IMR-90 (cell line): Measurements from ENCODE around the gene CRYGC. TPM values are rescaled to one million over a fixed set of nuclear protein-coding genes. Genes with fewer than 3 reads are reported as not detected.

ENCODE experiments used
- ATAC-seq: fragments of 200-7000 bp; cut with Tn5 transposase; 2 replicates; pipeline ENCODE4 v1.9.1; 2020; ENCODE audit warnings: low read depth, mild to moderate bottlenecking, moderate library complexity
- BruUV-seq: library from RNA; stranded (reverse); fragments of 400-500 nt; replicated peaks from 2 replicates; lab custom pipeline; 2021; lab: Mats Ljungman, UMichigan
- CTCF ChIA-PET: fragments of 300-600 bp; formaldehyde crosslinking; extraction: SDS; loops from one replicate; lab custom pipeline; 2021; ENCODE audit warnings: antibody characterized with exemption; lab: Yijun Ruan, JAX
- POLR2A ChIA-PET: fragments of 300-600 bp; sonication (Branson Sonifier 250); formaldehyde crosslinking; loops from one replicate; lab custom pipeline; 2022; ENCODE audit warnings: antibody characterized with exemption; ENCODE audit not compliant: unreplicated experiment; lab: Charles Lee
- DNase-seq: peaks from one replicate; pipeline ENCODE4 v3.0.0; 2013
- H2AFZ ChIP-seq: replicated peaks from 2 replicates; pipeline ENCODE3; 2013; ENCODE audit warnings: low read length, mild to moderate bottlenecking; ENCODE audit not compliant: poor library complexity
- H2AK5ac ChIP-seq: 2 replicates; pipeline ENCODE4 v1.6.1; 2013; ENCODE audit warnings: low read depth, low read length, inconsistent platforms
- H2AK9ac ChIP-seq: replicated peaks from 2 replicates; pipeline ENCODE3; 2013; ENCODE audit warnings: mild to moderate bottlenecking, low read depth, low read length, moderate library complexity; ENCODE audit not compliant: poor library complexity
- H2BK120ac ChIP-seq: 2 replicates; pipeline ENCODE4 v1.6.1; 2013; ENCODE audit warnings: low read depth, low read length, inconsistent platforms
- H2BK15ac ChIP-seq: 3 replicates; pipeline ENCODE4 v1.6.1; 2013; ENCODE audit warnings: low read depth, low read length, inconsistent platforms
- H2BK20ac ChIP-seq: 2 replicates; pipeline ENCODE4 v1.6.1; 2013; ENCODE audit warnings: low read depth, mild to moderate bottlenecking, inconsistent platforms, low read length, moderate library complexity
- H2BK5ac ChIP-seq: 2 replicates; pipeline ENCODE4 v1.6.1; 2013; ENCODE audit warnings: mild to moderate bottlenecking, low read depth, low read length, inconsistent platforms; ENCODE audit not compliant: poor library complexity, severe bottlenecking
- H3K14ac ChIP-seq: replicated peaks from 2 replicates; pipeline ENCODE4 v1.6.1; 2013; ENCODE audit warnings: low read depth, low read length, inconsistent platforms
- H3K18ac ChIP-seq: 2 replicates; pipeline ENCODE4 v1.6.1; 2013; ENCODE audit warnings: low read depth, low read length, control low read depth
- H3K23ac ChIP-seq: 2 replicates; pipeline ENCODE4 v1.6.1; 2013; ENCODE audit warnings: low read depth, low read length, inconsistent platforms
- H3K27ac ChIP-seq: 2 replicates; pipeline ENCODE4 v1.5.1; 2013; ENCODE audit warnings: mild to moderate bottlenecking, control low read depth, low read length; ENCODE audit not compliant: insufficient read depth
- H3K27me3 ChIP-seq: 2 replicates; pipeline ENCODE4 v1.6.1; 2013; ENCODE audit warnings: low read length; ENCODE audit not compliant: control insufficient read depth, insufficient read depth
- H3K36me3 ChIP-seq: 2 replicates; pipeline ENCODE4 v1.6.1; 2013; ENCODE audit warnings: low read length, mixed read lengths; ENCODE audit not compliant: control insufficient read depth, insufficient read depth
- H3K4ac ChIP-seq: 2 replicates; pipeline ENCODE4 v1.6.1; 2013; ENCODE audit warnings: low read depth, low read length, inconsistent platforms
- H3K4me1 ChIP-seq: 2 replicates; pipeline ENCODE4 v1.6.1; 2013; ENCODE audit warnings: low read length, mixed read lengths; ENCODE audit not compliant: control insufficient read depth, insufficient read depth
- H3K4me2 ChIP-seq: 2 replicates; pipeline ENCODE4 v1.6.1; 2013; ENCODE audit warnings: low read depth, mild to moderate bottlenecking, control low read depth, low read length, moderate library complexity
- H3K4me3 ChIP-seq: 2 replicates; pipeline ENCODE4 v1.5.1; 2013; ENCODE audit warnings: low read depth, mild to moderate bottlenecking, control low read depth, low read length, moderate library complexity; ENCODE audit not compliant: insufficient read depth
- H3K56ac ChIP-seq: 2 replicates; pipeline ENCODE4 v1.6.1; 2013; ENCODE audit warnings: low read length, inconsistent platforms; ENCODE audit not compliant: insufficient read depth; ENCODE audit errors: extremely low read depth
- H3K79me1 ChIP-seq, 2 experiments: 2 replicates each; pipeline ENCODE4 v1.6.1; 2013; ENCODE audit warnings: low read length in 2 of 2, inconsistent platforms in 1 of 2, low read depth in 1 of 2
- H3K9ac ChIP-seq: 2 replicates; pipeline ENCODE4 v1.6.1; 2013; ENCODE audit warnings: low read depth, low read length, control low read depth
- H3K9me1 ChIP-seq: 2 replicates; pipeline ENCODE4 v1.6.1; 2013; ENCODE audit warnings: low read length, inconsistent platforms; ENCODE audit not compliant: insufficient read depth
- H3K9me3 ChIP-seq: 2 replicates; pipeline ENCODE4 v1.6.1; 2013; ENCODE audit warnings: low read length; ENCODE audit not compliant: control insufficient read depth, insufficient read depth
- H4K20me1 ChIP-seq: 2 replicates; pipeline ENCODE4 v1.6.1; 2013; ENCODE audit warnings: low read length, inconsistent platforms; ENCODE audit not compliant: insufficient read depth
- H4K5ac ChIP-seq: 2 replicates; pipeline ENCODE4 v1.6.1; 2013; ENCODE audit warnings: mild to moderate bottlenecking, low read depth, low read length, control low read depth
- H4K8ac ChIP-seq, 2 experiments: 2 replicates each; pipeline ENCODE4 v1.6.1; 2013; ENCODE audit warnings: low read depth in 2 of 2, low read length in 2 of 2, control low read depth in 1 of 2, inconsistent platforms in 1 of 2
- H4K91ac ChIP-seq: 2 replicates; pipeline ENCODE4 v1.6.1; 2013; ENCODE audit warnings: low read depth, low read length, inconsistent platforms; ENCODE audit not compliant: insufficient read depth
- BHLHE40 ChIP-seq: fragments of 150-350 bp; IDR thresholded peaks from 2 replicates; pipeline ENCODE4 v1.6.1; 2016; ENCODE audit warnings: mild to moderate bottlenecking, low read depth, low read length
- CEBPB ChIP-seq: IDR thresholded peaks from 2 replicates; pipeline ENCODE4 v1.6.1; 2012; ENCODE audit warnings: low read depth, low read length, improper control_type of control experiment
- CHD1 ChIP-seq: IDR thresholded peaks from 2 replicates; pipeline ENCODE4 v1.6.1; 2012; ENCODE audit warnings: low read depth, low read length, improper control_type of control experiment
- CTCF ChIP-seq: conservative IDR thresholded peaks from 2 replicates; pipeline ENCODE4 v1.5.1; 2012; ENCODE audit warnings: mild to moderate bottlenecking, low read depth, low read length, improper control_type of control experiment
- ELK1 ChIP-seq: fragments of 150-350 bp; IDR thresholded peaks from 2 replicates; pipeline ENCODE4 v1.6.1; 2016; ENCODE audit warnings: low read depth, mild to moderate bottlenecking, low read length, moderate library complexity, borderline replicate concordance
- FOS ChIP-seq: fragments of 150-350 bp; IDR thresholded peaks from 2 replicates; pipeline ENCODE4 v1.6.1; 2016; ENCODE audit warnings: low read depth, low read length
- MAFK ChIP-seq: IDR thresholded peaks from 2 replicates; pipeline ENCODE4 v1.6.1; 2012; ENCODE audit warnings: low read depth, low read length, improper control_type of control experiment
- MAZ ChIP-seq: IDR thresholded peaks from 2 replicates; pipeline ENCODE4 v1.6.1; 2012; ENCODE audit warnings: low read depth, mild to moderate bottlenecking, low read length, improper control_type of control experiment, moderate library complexity, borderline replicate concordance
- MXI1 ChIP-seq: IDR thresholded peaks from 2 replicates; pipeline ENCODE4 v1.6.1; 2012; ENCODE audit warnings: low read depth, mild to moderate bottlenecking, low read length, moderate library complexity, borderline replicate concordance
- NFE2L2 ChIP-seq: fragments of 150-350 bp; IDR thresholded peaks from 2 replicates; pipeline ENCODE4 v1.6.1; 2016; ENCODE audit warnings: low read depth, mild to moderate bottlenecking, low read length
- POLR2A ChIP-seq: IDR thresholded peaks from 2 replicates; pipeline ENCODE4 v1.6.1; 2012; ENCODE audit warnings: mild to moderate bottlenecking, low read depth, low read length
- RAD21 ChIP-seq: IDR thresholded peaks from 2 replicates; pipeline ENCODE4 v1.6.1; 2012; ENCODE audit warnings: low read length, improper control_type of control experiment
- RCOR1 ChIP-seq: IDR thresholded peaks from 2 replicates; pipeline ENCODE4 v1.6.1; 2012; ENCODE audit warnings: mild to moderate bottlenecking, low read length, improper control_type of control experiment; ENCODE audit not compliant: insufficient replicate concordance
- RFX5 ChIP-seq: IDR thresholded peaks from 2 replicates; pipeline ENCODE4 v1.8.0; 2012; ENCODE audit warnings: low read depth, mild to moderate bottlenecking, low read length, moderate library complexity
- SMC3 ChIP-seq: fragments of 150-350 bp; IDR thresholded peaks from 2 replicates; pipeline ENCODE4 v1.6.1; 2016; ENCODE audit warnings: low read depth, mild to moderate bottlenecking, antibody characterized with exemption, low read length, moderate library complexity
- USF2 ChIP-seq: fragments of 150-350 bp; IDR thresholded peaks from 2 replicates; pipeline ENCODE4 v1.6.1; 2017; ENCODE audit warnings: mild to moderate bottlenecking, antibody characterized with exemption, low read length, low read depth
- dilution Hi-C: fragments of 300-500 bp; cut with HindIII; formaldehyde crosslinking; loops from one replicate; pipeline ENCODE4 v1.14.3; 2018; ENCODE audit warnings: low sequenced_read_pairs; ENCODE audit not compliant: unreplicated experiment
- in situ Hi-C: fragments of 300-500 bp; cut with MboI; formaldehyde crosslinking; loops from 3 replicates; pipeline ENCODE4 v1.14.3; 2019; ENCODE audit warnings: low sequenced_read_pairs, inconsistent platforms, mixed read lengths
- intact Hi-C: fragments of 100-400 bp; cut with micrococcal nuclease; formaldehyde crosslinking; loops from 2 replicates; pipeline ENCODE4 v1.10.0; 2022
- polyA plus RNA-seq, 3 experiments: library from polyadenylated mRNA; depleted of rRNA; stranded (reverse); fragments of >200 nt; gene quantifications; 2 replicates each; pipeline ENCODE4 v1.2.3, GENCODE V29; 2012; ENCODE audit warnings: low replicate concordance in 1 of 3
- total RNA-seq: library from RNA; depleted of rRNA; stranded (reverse); fragments of >200 nt; gene quantifications from 2 replicates; pipeline ENCODE4 v1.2.3, GENCODE V29; 2012

CRYGC gene
- total and polyA plus RNA-seq, 2 of the 4 experiments (the other 2 are of a cell fraction) = not detected

DNA sequence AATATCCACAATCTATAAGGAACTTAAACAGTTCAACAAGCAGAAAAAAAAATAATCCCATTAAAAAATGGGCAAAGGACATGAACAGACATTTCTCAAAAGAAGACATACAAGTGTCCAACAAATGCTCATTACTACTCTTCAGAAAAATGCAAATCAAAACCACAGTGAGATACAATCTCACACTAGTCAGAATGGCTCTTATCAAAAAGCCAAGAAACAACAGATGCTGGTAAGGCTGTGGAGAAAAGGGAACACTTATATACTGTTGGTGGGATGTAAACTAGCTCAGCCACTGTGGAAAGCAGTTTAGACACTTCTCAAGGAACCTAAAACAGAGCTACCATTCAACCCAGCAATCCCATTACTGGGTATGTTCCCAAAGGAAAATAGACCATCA, 23.5 kb upstream of the CRYGC start:
- Histone ChIP-seq H3K4ac (no peak overlapping the region), H3K27ac (no peak overlapping the region), H2AFZ (no peak overlapping the region), H3K18ac (no peak overlapping the region), H2BK5ac (no peak overlapping the region), H4K5ac (no peak overlapping the region), H2AK5ac (no peak overlapping the region), H3K9me1 (no peaks in the 10 kb centered on the region), H4K20me1 (no peaks in the 10 kb centered on the region), H3K23ac (no peak overlapping the region), H2AK9ac (no peak overlapping the region), H2BK20ac (no peak overlapping the region), H4K91ac (no peak overlapping the region), H3K27me3 (no peaks in the 10 kb centered on the region), H3K4me3 (no peak overlapping the region), H3K9me3 (no peaks in the 10 kb centered on the region), H3K36me3 (no peaks in the 10 kb centered on the region), H3K79me1 (no peaks in the 10 kb centered on the region), H4K8ac (no peak overlapping the region), H3K9ac (no peak overlapping the region), H3K4me2 (no peak overlapping the region), H3K56ac (no peak overlapping the region), H3K14ac (no peak overlapping the region), H2BK120ac (no peak overlapping the region), H3K4me1 (no peaks in the 10 kb centered on the region), H2BK15ac (no peak overlapping the region)
- intact Hi-C loops (no loop called here), dilution Hi-C loops (no loop called here), in situ Hi-C loops (no loop called here)
- ChIA-PET CTCF (no interaction called here), POLR2A (no interaction called here)
- no TSS peak for BruUV-seq
- DNase-seq = no peak
- no peak for TF ChIP-seq MAFK
- no peak for TF ChIP-seq MXI1
- TF ChIP-seq RAD21 = no peak
- no peak for TF ChIP-seq ELK1
- TF ChIP-seq POLR2A = no peak
- no peak for TF ChIP-seq RFX5
- TF ChIP-seq CEBPB = no peak
- no peak for TF ChIP-seq CTCF
- TF ChIP-seq USF2 = no peak
- TF ChIP-seq RCOR1 = no peak
- no peak for TF ChIP-seq FOS
- TF ChIP-seq SMC3 = no peak
- no peak for TF ChIP-seq CHD1
- TF ChIP-seq BHLHE40 = no peak
- no peak for TF ChIP-seq MAZ
- TF ChIP-seq NFE2L2 = no peak
- ATAC-seq = no peak
